H9 (cell line): Measurements from ENCODE around the gene ARFGEF3. TPM values are rescaled to one million over a fixed set of nuclear protein-coding genes. Genes with fewer than 3 reads are reported as not detected.

ENCODE experiments used
- DNase-seq: peaks from one replicate; pipeline ENCODE4 v3.0.0-alpha.2; 2017
- H2AFZ ChIP-seq: one replicate; pipeline ENCODE4 v1.6.1; 2013; ENCODE audit warnings: mild to moderate bottlenecking, low read length, control low read depth, moderate library complexity
- H2AK5ac ChIP-seq: 2 replicates; pipeline ENCODE4 v1.6.1; 2013; ENCODE audit warnings: low read length, control low read depth, mixed read lengths; ENCODE audit not compliant: insufficient read length
- H2BK120ac ChIP-seq: one replicate; pipeline ENCODE4 v1.6.1; 2013; ENCODE audit warnings: low read depth, mild to moderate bottlenecking, low read length, control low read depth, inconsistent platforms; ENCODE audit not compliant: poor library complexity, severe bottlenecking
- H2BK12ac ChIP-seq: 2 replicates; pipeline ENCODE4 v1.6.1; 2013; ENCODE audit warnings: low read length, control low read depth, mixed read lengths, low read depth; ENCODE audit not compliant: insufficient read length
- H2BK15ac ChIP-seq: 2 replicates; pipeline ENCODE4 v1.6.1; 2013; ENCODE audit warnings: low read depth, low read length, control low read depth
- H2BK20ac ChIP-seq: one replicate; pipeline ENCODE4 v1.6.1; 2013; ENCODE audit warnings: low read depth, mild to moderate bottlenecking, low read length, control low read depth, inconsistent platforms; ENCODE audit not compliant: poor library complexity, severe bottlenecking
- H2BK5ac ChIP-seq: 2 replicates; pipeline ENCODE4 v1.6.1; 2013; ENCODE audit warnings: low read length, control low read depth, mixed read lengths; ENCODE audit not compliant: insufficient read length
- H3K14ac ChIP-seq: 2 replicates; pipeline ENCODE4 v1.6.1; 2013; ENCODE audit warnings: low read length, control low read depth; ENCODE audit not compliant: insufficient read depth
- H3K18ac ChIP-seq: 2 replicates; pipeline ENCODE4 v1.6.1; 2013; ENCODE audit warnings: low read depth, mild to moderate bottlenecking, mixed read lengths, low read length, control low read depth; ENCODE audit not compliant: insufficient read length
- H3K23ac ChIP-seq: 2 replicates; pipeline ENCODE4 v1.6.1; 2013; ENCODE audit warnings: low read length, control low read depth, mixed read lengths, low read depth; ENCODE audit not compliant: insufficient read length
- H3K23me2 ChIP-seq: 2 replicates; pipeline ENCODE4 v1.6.1; 2013; ENCODE audit warnings: low read depth, mild to moderate bottlenecking, mixed read lengths, low read length, control low read depth; ENCODE audit not compliant: insufficient read length, poor library complexity, severe bottlenecking
- H3K27ac ChIP-seq: 2 replicates; pipeline ENCODE4 v1.5.1; 2013; ENCODE audit warnings: low read length, control low read depth, mixed read lengths, low read depth; ENCODE audit not compliant: insufficient read length
- H3K27me3 ChIP-seq: 2 replicates; pipeline ENCODE4 v1.6.1; 2013; ENCODE audit warnings: low read length, control low read depth, inconsistent platforms; ENCODE audit not compliant: insufficient read depth
- H3K4ac ChIP-seq: 2 replicates; pipeline ENCODE4 v1.6.1; 2013; ENCODE audit warnings: low read depth, mild to moderate bottlenecking, control low read depth, inconsistent platforms, low read length, moderate library complexity
- H3K4me1 ChIP-seq: 2 replicates; pipeline ENCODE4 v1.6.1; 2013; ENCODE audit warnings: low read length, control low read depth, inconsistent platforms; ENCODE audit not compliant: insufficient read depth
- H3K4me2 ChIP-seq: 2 replicates; pipeline ENCODE4 v1.6.1; 2013; ENCODE audit warnings: low read length, control low read depth, mixed read lengths; ENCODE audit not compliant: insufficient read length, insufficient read depth
- H3K56ac ChIP-seq: 2 replicates; pipeline ENCODE4 v1.6.1; 2013; ENCODE audit warnings: low read depth, mild to moderate bottlenecking, mixed read lengths, low read length, control low read depth; ENCODE audit not compliant: insufficient read length
- H3K79me1 ChIP-seq: 2 replicates; pipeline ENCODE4 v1.6.1; 2013; ENCODE audit warnings: low read depth, mild to moderate bottlenecking, moderate library complexity, low read length, control low read depth, inconsistent platforms; ENCODE audit not compliant: insufficient read depth, poor library complexity, severe bottlenecking
- H3K79me2 ChIP-seq: 2 replicates; pipeline ENCODE4 v1.6.1; 2013; ENCODE audit warnings: low read length, control low read depth, inconsistent platforms; ENCODE audit not compliant: insufficient read depth
- H3K9ac ChIP-seq: 2 replicates; pipeline ENCODE4 v1.6.1; 2013; ENCODE audit warnings: low read length, control low read depth, mixed read lengths; ENCODE audit not compliant: insufficient read length; ENCODE audit errors: extremely low read depth
- H3K9me3 ChIP-seq: one replicate; pipeline ENCODE4 v1.6.1; 2013; ENCODE audit warnings: low read depth, low read length, inconsistent platforms; ENCODE audit not compliant: control insufficient read depth
- H3T11ph ChIP-seq: one replicate; pipeline ENCODE4 v1.6.1; 2013; ENCODE audit warnings: mild to moderate bottlenecking, low read length, control low read depth, inconsistent platforms
- H4K20me1 ChIP-seq: one replicate; pipeline ENCODE4 v1.6.1; 2013; ENCODE audit not compliant: control insufficient read depth, insufficient read length, insufficient read depth
- H4K5ac ChIP-seq: 2 replicates; pipeline ENCODE4 v1.6.1; 2013; ENCODE audit warnings: low read depth, mild to moderate bottlenecking, mixed read lengths, low read length, control low read depth; ENCODE audit not compliant: insufficient read length
- H4K8ac ChIP-seq: replicated peaks from 2 replicates; pipeline ENCODE4 v1.6.1; 2013; ENCODE audit warnings: low read length, control low read depth, mixed read lengths, low read depth; ENCODE audit not compliant: insufficient read length
- H4K91ac ChIP-seq: 2 replicates; pipeline ENCODE4 v1.6.1; 2013; ENCODE audit warnings: low read depth, mild to moderate bottlenecking, moderate library complexity, mixed read lengths, low read length, control low read depth; ENCODE audit not compliant: insufficient read length
- H3K27ac Mint-ChIP-seq, 3 experiments: 2 replicates in 2 of 3; 3 replicates in 1 of 3; pipeline ENCODE4 v1.8.0; 2020 to 2021; ENCODE audit warnings: mixed read lengths in 3 of 3, mild to moderate bottlenecking in 1 of 3, moderate library complexity in 1 of 3
- H3K27me3 Mint-ChIP-seq: 2 replicates; pipeline ENCODE4 v1.8.0; 2021; ENCODE audit warnings: low read depth, mild to moderate bottlenecking, moderate library complexity, mixed read lengths
- H3K36me3 Mint-ChIP-seq, 3 experiments: 2 replicates in 2 of 3; 3 replicates in 1 of 3; pipeline ENCODE4 v1.8.0; 2020 to 2021; ENCODE audit warnings: low read depth in 3 of 3, mixed read lengths in 3 of 3; ENCODE audit not compliant: insufficient read depth in 1 of 3
- H3K4me1 Mint-ChIP-seq, 2 experiments: 2 replicates each; pipeline ENCODE4 v1.8.0; 2020; ENCODE audit warnings: mixed read lengths in 2 of 2
- H3K4me3 Mint-ChIP-seq, 2 experiments: 2 replicates in 1 of 2; 3 replicates in 1 of 2; pipeline ENCODE4 v1.8.0; 2020 to 2021; ENCODE audit warnings: mild to moderate bottlenecking in 2 of 2, mixed read lengths in 2 of 2, moderate library complexity in 1 of 2
- H3K9me3 Mint-ChIP-seq, 2 experiments: 2 replicates in 1 of 2; 3 replicates in 1 of 2; pipeline ENCODE4 v1.8.0; 2020; ENCODE audit warnings: mild to moderate bottlenecking in 2 of 2, mixed read lengths in 2 of 2, moderate library complexity in 1 of 2
- total RNA-seq: library from RNA; stranded (reverse); gene quantifications from 2 replicates; pipeline ENCODE4 v1.2.1, GENCODE V29; 2021
- TF ChIP-seq, protein P1 (sequence below): fragments of 200-600 bp; sonication (generic); conservative IDR thresholded peaks from 3 replicates; pipeline ENCODE4 v1.8.0; 2021; ENCODE audit warnings: antibody characterized with exemption, mild to moderate bottlenecking

The ARFGEF3 gene
- total RNA-seq, 1 experiment from 2014 or later: 13.7 TPM

DNA sequence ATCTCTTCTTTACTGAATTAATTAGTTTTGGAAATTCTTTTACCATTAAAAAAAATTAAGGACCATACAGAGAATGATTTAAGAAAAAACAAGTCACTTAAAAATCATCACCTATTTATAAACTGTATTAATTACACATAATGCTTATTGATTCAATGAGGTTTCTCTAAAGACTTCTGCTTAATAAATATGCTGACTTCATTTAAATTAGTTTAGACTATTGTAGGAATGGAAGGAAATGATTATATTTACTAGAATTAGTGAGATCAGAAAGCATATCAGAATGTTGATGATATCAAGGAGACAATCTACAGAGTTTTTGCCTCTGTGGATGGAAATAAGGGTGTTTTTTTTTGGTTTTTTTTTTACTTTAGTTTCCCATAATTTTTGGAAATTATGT is 181.4 kb downstream of the ARFGEF3 start:
- H4K8ac ChIP-seq: no peak overlapping the region
- no peak overlapping the region for H3K18ac ChIP-seq
- no peak overlapping the region for H2BK120ac ChIP-seq
- no peak overlapping the region for H3K4me2 ChIP-seq
- no peak overlapping the region for H3K27ac ChIP-seq
- no peaks in the 10 kb centered on the region for H4K20me1 ChIP-seq
- H3K79me1 ChIP-seq: no peaks in the 10 kb centered on the region
- no peak overlapping the region for H2BK15ac ChIP-seq
- H3K27ac Mint-ChIP-seq: no peak overlapping the region
- H3K56ac ChIP-seq: no peak overlapping the region
- peaks cover 13 to 25% of the 10 kb centered on the region in 2 experiments for H3K4me1 Mint-ChIP-seq
- no peak overlapping the region for H3K4me3 Mint-ChIP-seq
- H3K23me2 ChIP-seq: no peaks in the 10 kb centered on the region
- H3K4ac ChIP-seq: no peak overlapping the region
- no peak overlapping the region for H4K5ac ChIP-seq
- H3K9me3 Mint-ChIP-seq: no peaks in the 10 kb centered on the region
- no peaks in the 10 kb centered on the region for H3K79me2 ChIP-seq
- no peak overlapping the region for H3K14ac ChIP-seq
- H3K23ac ChIP-seq: no peak overlapping the region
- H3T11ph ChIP-seq: no peak overlapping the region
- no peak overlapping the region for H3K9ac ChIP-seq
- peaks cover 4% of the 10 kb centered on the region; the same call in 1 of the 2 replicates for H3K4me1 ChIP-seq
- no peak overlapping the region for H2BK5ac ChIP-seq
- no peak overlapping the region for H2AFZ ChIP-seq
- no peak overlapping the region for H2BK20ac ChIP-seq
- H3K9me3 ChIP-seq: no peaks in the 10 kb centered on the region
- DNase-seq: no peak
- H2BK12ac ChIP-seq: no peak overlapping the region
- no peaks in the 10 kb centered on the region for H3K27me3 ChIP-seq
- no peak overlapping the region for H4K91ac ChIP-seq
- H2AK5ac ChIP-seq: no peak overlapping the region
- H3K27me3 Mint-ChIP-seq: no peaks in the 10 kb centered on the region
- no peaks in the 10 kb centered on the region for H3K36me3 Mint-ChIP-seq
- TF ChIP-seq, protein P1, sequence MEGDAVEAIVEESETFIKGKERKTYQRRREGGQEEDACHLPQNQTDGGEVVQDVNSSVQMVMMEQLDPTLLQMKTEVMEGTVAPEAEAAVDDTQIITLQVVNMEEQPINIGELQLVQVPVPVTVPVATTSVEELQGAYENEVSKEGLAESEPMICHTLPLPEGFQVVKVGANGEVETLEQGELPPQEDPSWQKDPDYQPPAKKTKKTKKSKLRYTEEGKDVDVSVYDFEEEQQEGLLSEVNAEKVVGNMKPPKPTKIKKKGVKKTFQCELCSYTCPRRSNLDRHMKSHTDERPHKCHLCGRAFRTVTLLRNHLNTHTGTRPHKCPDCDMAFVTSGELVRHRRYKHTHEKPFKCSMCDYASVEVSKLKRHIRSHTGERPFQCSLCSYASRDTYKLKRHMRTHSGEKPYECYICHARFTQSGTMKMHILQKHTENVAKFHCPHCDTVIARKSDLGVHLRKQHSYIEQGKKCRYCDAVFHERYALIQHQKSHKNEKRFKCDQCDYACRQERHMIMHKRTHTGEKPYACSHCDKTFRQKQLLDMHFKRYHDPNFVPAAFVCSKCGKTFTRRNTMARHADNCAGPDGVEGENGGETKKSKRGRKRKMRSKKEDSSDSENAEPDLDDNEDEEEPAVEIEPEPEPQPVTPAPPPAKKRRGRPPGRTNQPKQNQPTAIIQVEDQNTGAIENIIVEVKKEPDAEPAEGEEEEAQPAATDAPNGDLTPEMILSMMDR: no peak
